KG1 (cell line): ENCODE data around the gene PLXNA2.
A peak's percentile ranks its signal among the peaks of the same experiment; 100 is the strongest.

Source experiments
- DNase-seq: peaks from one replicate; lab custom pipeline; 2025; lab: John Stamatoyannopoulos, UW

The PLXNA2 gene

GRCh38 chr1:208010487-208011071 lies 233.6 kb downstream of the PLXNA2 start:
- DNase-seq = no peak

GRCh38 chr1:208009706-208010444 lies 234.3 kb downstream of the PLXNA2 start:
- DNase-seq = no peak

- DNase-seq = no peak
These were observed 234.9 kb downstream of the PLXNA2 start for GRCh38 chr1:208009303-208009702.

- DNase-seq = no peak
These were observed 235.7 kb downstream of the PLXNA2 start for GRCh38 chr1:208008534-208008933.

GRCh38 chr1:208007938-208008342 lies 236.2 kb downstream of the PLXNA2 start:
- DNase-seq = no peak

GRCh38 chr1:208007319-208007937 lies 236.8 kb downstream of the PLXNA2 start:
- no peak for DNase-seq

GRCh38 chr1:208006258-208006920 lies 237.8 kb downstream of the PLXNA2 start:
- DNase-seq = no peak

GRCh38 chr1:208004851-208005250 lies 239.3 kb downstream of the PLXNA2 start:
- no peak for DNase-seq

- DNase-seq = no peak
These were observed 240.9 kb downstream of the PLXNA2 start for GRCh38 chr1:208003241-208003640.

GRCh38 chr1:208002672-208003071 lies 241.5 kb downstream of the PLXNA2 start:
- DNase-seq = no peak

- no peak for DNase-seq
These were observed 242.1 kb downstream of the PLXNA2 start for GRCh38 chr1:208002078-208002477.

- no peak for DNase-seq
These were observed 243.7 kb downstream of the PLXNA2 start for GRCh38 chr1:208000504-208000903.

GRCh38 chr1:207999972-208000371 lies 244.2 kb downstream of the PLXNA2 start:
- no peak for DNase-seq

- no peak for DNase-seq
These were observed 244.8 kb downstream of the PLXNA2 start for GRCh38 chr1:207999274-207999915.

- no peak for DNase-seq
These were observed 245.5 kb downstream of the PLXNA2 start for GRCh38 chr1:207998691-207999090.

GRCh38 chr1:207997486-207998268 lies 246.5 kb downstream of the PLXNA2 start:
- DNase-seq = peak; percentile 5

GRCh38 chr1:207996636-207997035 lies 247.5 kb downstream of the PLXNA2 start:
- no peak for DNase-seq

GRCh38 chr1:207995576-207995975 lies 248.6 kb downstream of the PLXNA2 start:
- no peak for DNase-seq

GRCh38 chr1:207993477-207994445 lies 250.4 kb downstream of the PLXNA2 start:
- DNase-seq = no peak

- no peak for DNase-seq
These were observed 251.4 kb downstream of the PLXNA2 start for GRCh38 chr1:207992677-207993236.
